Tibial nerve (tissue), 4 donors: Measurements from ENCODE around the gene SDCCAG8.

Experiments used
- CTCF ChIP-seq, 5 experiments: fragments of 200-600 bp in 3 of 5; fragments of 450-650 bp in 2 of 5; sonication (generic) in 3 of 5; IDR thresholded peaks; one replicate each; pipeline ENCODE4 v1.5.1; 2016 to 2019; ENCODE audit warnings: antibody characterized with exemption in 5 of 5, mild to moderate bottlenecking in 3 of 5, moderate library complexity in 2 of 5
- EP300 ChIP-seq, 2 donors: sonication (generic); formaldehyde crosslinking; IDR thresholded peaks; one replicate each; pipeline ENCODE4 v1.6.1; 2017; ENCODE audit warnings: antibody characterized with exemption in 2 of 2, mild to moderate bottlenecking in 1 of 2

- TF ChIP-seq EP300 (IDR thresholded peaks at IDR 0.05) (no peak), CTCF (IDR thresholded peaks at IDR 0.05) (no peak)
Measured at GRCh38 chr1:243320224-243320623, 64.4 kb downstream of the SDCCAG8 start.
